ENCODE measurements around the gene SPART. TPM values are rescaled to one million over a fixed set of nuclear protein-coding genes. Genes with fewer than 3 reads are reported as not detected.
A peak's percentile ranks its signal among the peaks of the same experiment; 100 is the strongest.
"Not testable (repeated sequence)": the region's sequence is repeated elsewhere in the genome, so short reads cannot be mapped to it uniquely, and the experiment has no call there.

The SPART gene
- total RNA-seq, 2 experiments from 2014 or later: 8.4 to 16.3 TPM

DNA sequence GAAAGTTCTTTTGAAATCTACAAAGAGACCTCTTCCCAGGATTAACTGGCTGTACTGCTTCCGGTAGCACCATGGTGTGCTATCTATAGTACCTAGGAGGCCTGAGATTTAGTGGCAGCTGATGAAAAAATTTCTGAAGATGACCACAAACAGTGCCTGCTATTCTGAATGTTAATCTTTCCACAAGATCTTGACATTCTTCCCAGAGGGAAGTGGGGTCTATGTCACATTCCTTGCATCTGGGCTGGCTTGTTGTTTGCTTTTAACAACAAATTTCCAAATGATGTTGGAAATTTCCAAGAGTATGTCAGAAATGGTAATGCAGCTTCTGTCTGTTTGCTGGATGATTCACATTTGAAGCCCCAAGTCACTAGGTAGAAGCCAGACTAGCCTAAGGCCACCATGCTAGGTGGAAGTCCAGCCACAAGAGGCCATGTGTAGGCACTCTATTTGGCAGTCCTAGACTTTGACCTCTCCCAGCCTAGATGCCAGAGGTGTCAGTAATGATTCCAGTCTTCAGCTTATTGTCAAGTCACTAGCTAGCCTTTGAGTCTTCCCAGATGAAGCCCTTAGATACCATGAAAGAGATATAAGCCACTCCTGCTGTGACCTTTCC, 22.1 kb downstream of the SPART start:
- H3K27me3 Mint-ChIP-seq: no peaks in the 10 kb centered on the region
- no peak for ATAC-seq
- H3K27ac Mint-ChIP-seq: no peak overlapping the region
- no peak overlapping the region for H3K4me3 Mint-ChIP-seq
- H3K9me3 Mint-ChIP-seq (ENCODE audit: low read depth): no peaks in the 10 kb centered on the region
- no peak for DNase-seq
- H3K4me1 Mint-ChIP-seq: peaks cover 2% of the 10 kb centered on the region
- peaks cover 3% of the 10 kb centered on the region for H3K36me3 Mint-ChIP-seq
- CTCF ChIA-PET: no interaction called here

DNA sequence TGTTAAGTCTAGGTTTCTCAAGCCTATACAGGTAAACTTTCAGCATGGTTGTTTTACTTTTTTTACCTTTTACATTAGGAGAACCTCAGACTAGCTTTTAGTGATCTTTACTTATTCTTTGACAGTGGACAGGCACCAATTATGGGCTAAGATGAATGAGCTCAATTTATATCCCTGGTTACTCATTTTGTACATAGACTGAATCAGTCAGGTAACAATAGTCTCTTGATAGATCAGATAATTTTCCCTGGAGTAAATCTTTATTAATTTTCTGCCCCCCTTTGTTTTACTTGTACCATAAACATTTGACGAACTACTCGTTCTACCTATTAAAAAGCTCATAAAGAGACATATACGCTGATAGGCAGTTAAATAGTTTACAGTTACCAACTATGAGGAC, 22.8 kb downstream of the SPART start:
- no peaks in the 10 kb centered on the region for H3K9me3 Mint-ChIP-seq (ENCODE audit: low read depth)
- DNase-seq (no peak), ATAC-seq (no peak)
- CTCF ChIA-PET: interaction anchor here (0.8 kb wide), 1 partner anchor 41 kb away, joined by 3 read pairs; no protein-coding TSS in a partner anchor
- H3K27ac Mint-ChIP-seq: no peak overlapping the region
- H3K27me3 Mint-ChIP-seq: no peaks in the 10 kb centered on the region
- H3K4me1 Mint-ChIP-seq: peaks cover 2% of the 10 kb centered on the region
- H3K36me3 Mint-ChIP-seq: no peaks in the 10 kb centered on the region
- no peak overlapping the region for H3K4me3 Mint-ChIP-seq

- H3K27me3 Mint-ChIP-seq; H3K4me1 Mint-ChIP-seq; CTCF ChIA-PET; H3K36me3 Mint-ChIP-seq; H3K27ac Mint-ChIP-seq; DNase-seq; H3K9me3 Mint-ChIP-seq (ENCODE audit: low read depth); ATAC-seq; H3K4me3 Mint-ChIP-seq: not testable (repeated sequence)
Measured at GRCh38 chr13:36319793-36320192, 26.4 kb downstream of the SPART start.

- Mint-ChIP-seq H3K4me1 (no peaks in the 10 kb centered on the region), H3K27me3 (no peaks in the 10 kb centered on the region), H3K4me3 (no peak overlapping the region), H3K27ac (no peak overlapping the region), H3K36me3 (peaks cover 6% of the 10 kb centered on the region), H3K9me3 (ENCODE audit: low read depth) (no peaks in the 10 kb centered on the region)
- DNase-seq (no peak), ATAC-seq (no peak)
- CTCF ChIA-PET: interaction anchor here (1.0 kb wide), 1 partner anchor 34 kb away, joined by 3 read pairs; no protein-coding TSS in a partner anchor
Measured at GRCh38 chr13:36313047-36313969, 32.9 kb downstream of the SPART start.

DNA sequence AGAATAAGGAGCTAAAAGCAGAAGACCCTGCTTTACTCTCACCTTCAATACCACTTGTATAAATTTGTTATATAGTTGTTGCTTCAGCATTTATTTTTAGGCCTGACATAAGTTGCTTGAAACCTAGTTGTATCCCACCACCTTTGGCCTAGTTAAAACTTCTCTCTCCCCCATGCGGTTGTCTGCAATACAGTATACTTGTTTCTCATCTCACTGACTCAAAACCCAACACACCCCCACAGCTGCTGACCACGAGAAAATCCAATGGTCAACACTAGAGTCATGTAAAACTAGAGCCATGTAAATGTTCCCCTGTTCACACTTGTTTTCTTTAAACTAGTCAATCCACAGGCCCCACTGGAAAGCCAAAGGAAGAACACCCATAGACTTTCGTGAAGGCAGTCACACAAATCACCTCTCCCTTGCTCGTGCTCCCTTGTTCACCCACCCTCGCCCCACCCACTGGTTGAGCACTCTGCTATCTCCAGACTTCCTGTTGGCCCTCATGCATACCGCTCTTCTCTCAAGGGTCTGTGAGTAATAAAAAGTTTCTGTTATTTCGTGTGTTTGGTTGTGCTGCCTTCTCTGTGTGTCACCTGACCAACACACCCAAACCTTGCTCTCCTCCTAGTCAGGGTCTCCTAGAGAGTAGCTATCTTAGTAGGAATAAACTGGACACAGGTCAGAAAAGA, 35.6 kb downstream of the SPART start:
- Mint-ChIP-seq H3K4me3 (no peak overlapping the region), H3K36me3 (peaks cover 6% of the 10 kb centered on the region), H3K4me1 (no peaks in the 10 kb centered on the region), H3K9me3 (ENCODE audit: low read depth) (no peaks in the 10 kb centered on the region), H3K27me3 (no peaks in the 10 kb centered on the region), H3K27ac (no peak overlapping the region)
- CTCF ChIA-PET: no interaction called here
- ATAC-seq: no peak
- DNase-seq: no peak

DNA sequence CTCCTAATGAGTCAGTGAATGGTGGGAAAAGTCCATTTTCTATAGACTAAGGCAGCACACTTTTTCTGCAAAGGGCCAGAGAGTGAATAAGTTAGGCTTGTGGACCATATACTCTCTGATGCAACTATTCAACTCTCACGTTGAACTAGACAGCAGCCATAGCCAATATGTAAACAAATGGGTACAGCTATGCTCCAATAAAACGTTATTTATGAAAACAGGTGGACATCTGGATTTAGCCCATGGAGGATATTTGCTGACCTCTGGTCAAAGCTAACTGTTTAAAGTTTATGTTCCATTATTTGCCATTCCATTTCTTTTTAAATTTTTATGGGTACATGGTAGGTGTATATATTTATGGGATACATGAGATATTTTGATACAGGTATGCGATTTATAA, 43.9 kb downstream of the SPART start:
- no peak for ATAC-seq
- no peaks in the 10 kb centered on the region for H3K9me3 Mint-ChIP-seq (ENCODE audit: low read depth)

DNA sequence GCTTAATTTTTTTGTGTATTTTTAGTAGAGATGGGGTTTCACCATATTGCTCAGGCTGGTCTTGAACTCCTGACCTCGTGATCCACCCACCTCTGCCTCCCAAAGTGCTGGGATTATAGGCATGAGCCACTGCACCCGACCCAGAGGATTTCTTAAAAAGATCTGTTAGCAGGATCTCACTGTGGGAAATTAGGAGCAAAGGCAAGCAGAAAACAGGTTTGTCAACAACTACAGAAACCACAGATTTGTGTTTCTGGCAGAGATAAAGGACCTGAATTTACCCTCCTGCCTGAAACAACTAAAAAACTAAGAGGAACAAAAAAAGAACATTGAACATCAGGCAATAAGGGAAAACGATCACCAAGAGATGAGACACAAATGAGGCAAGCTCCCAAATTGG, 46.7 kb downstream of the SPART start:
- H3K4me3 Mint-ChIP-seq; H3K27ac Mint-ChIP-seq; H3K9me3 Mint-ChIP-seq (ENCODE audit: low read depth); CTCF ChIA-PET; H3K4me1 Mint-ChIP-seq; H3K36me3 Mint-ChIP-seq; ATAC-seq; DNase-seq: not testable (repeated sequence)
- H3K27me3 Mint-ChIP-seq: peaks cover 37% of the 10 kb centered on the region

More for the DNA sequence above, 43.9 kb downstream of the SPART start:
- Mint-ChIP-seq H3K4me3 (no peak overlapping the region), H3K27ac (no peak overlapping the region), H3K36me3 (no peaks in the 10 kb centered on the region), H3K4me1 (peaks cover 3% of the 10 kb centered on the region), H3K27me3 (peaks cover 27% of the 10 kb centered on the region)
- CTCF ChIA-PET: no interaction called here
- DNase-seq: no peak

- CTCF ChIA-PET: no interaction called here
- H3K4me1 Mint-ChIP-seq: peaks cover 3% of the 10 kb centered on the region
- H3K36me3 Mint-ChIP-seq: no peaks in the 10 kb centered on the region
- no peak overlapping the region for H3K4me3 Mint-ChIP-seq
- DNase-seq (no peak), ATAC-seq (no peak)
- no peaks in the 10 kb centered on the region for H3K9me3 Mint-ChIP-seq (ENCODE audit: low read depth)
- H3K27me3 Mint-ChIP-seq: peaks cover 37% of the 10 kb centered on the region
- no peak overlapping the region for H3K27ac Mint-ChIP-seq
Measured at GRCh38 chr13:36298535-36299068, 47.6 kb downstream of the SPART start.

DNA sequence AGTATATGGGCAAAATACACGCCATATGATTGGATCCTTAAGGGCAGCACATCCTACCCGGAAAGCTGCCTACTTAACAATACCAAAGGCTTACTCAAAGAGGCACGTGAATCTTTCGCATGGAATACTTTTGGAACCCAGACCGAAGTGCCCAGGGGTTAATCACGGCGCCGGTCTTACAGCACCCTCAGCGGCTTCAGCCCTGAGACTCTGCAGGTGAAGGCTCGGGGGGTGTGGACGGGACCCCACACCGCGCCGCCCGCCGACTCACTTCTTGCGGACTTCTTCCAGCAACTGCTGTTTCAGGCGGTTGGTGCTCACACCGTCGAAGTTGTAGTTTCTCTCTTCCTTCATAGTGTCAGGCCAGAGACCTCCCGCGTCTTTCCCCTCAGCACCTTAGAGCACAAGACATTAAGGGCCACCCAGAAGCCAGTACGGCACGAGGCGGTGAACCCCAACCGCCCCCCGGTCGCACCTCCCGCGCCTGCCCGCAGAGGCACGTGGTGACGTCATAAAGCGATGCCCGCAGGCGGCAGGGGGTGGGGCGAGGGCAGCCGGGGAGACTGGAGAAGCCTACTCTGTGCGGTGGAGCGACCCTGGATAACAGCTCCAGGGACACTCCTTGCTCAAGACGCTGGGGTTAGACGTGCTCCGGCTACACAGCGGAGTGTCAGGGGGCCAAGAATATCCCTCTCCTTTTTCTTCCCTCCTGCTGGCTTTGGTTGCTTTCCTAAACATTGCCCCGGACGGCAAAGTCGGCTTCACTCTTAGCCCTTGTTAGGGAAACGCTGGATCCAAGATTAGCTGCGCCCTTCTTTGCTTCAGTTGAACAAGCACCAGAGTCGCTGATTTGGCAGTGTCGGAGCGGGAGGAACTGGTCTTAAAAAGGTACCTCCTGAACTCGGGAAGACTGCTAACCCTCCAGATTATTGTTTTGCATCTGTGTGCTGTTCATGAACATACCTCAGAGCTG, 48.5 kb downstream of the SPART start, which contains the start of gene CCDC169:
TSS of gene CCDC169 (minus strand) at position 449 of the 973 bp plus-strand sequence. CDS start at position 354, 95 bp downstream.
- Mint-ChIP-seq H3K4me3 (peak within 1 kb of the TSS; percentile 74), H3K27me3 (peaks cover 37% of the 10 kb centered on the region), H3K36me3 (no peaks in the 10 kb centered on the region), H3K9me3 (ENCODE audit: low read depth) (no peaks in the 10 kb centered on the region), H3K27ac (no peak within 1 kb of the TSS), H3K4me1 (peaks cover 3% of the 10 kb centered on the region)
- CTCF ChIA-PET: no interaction called here
- DNase-seq (peak; percentile 60), ATAC-seq (peak; percentile 77)

DNA sequence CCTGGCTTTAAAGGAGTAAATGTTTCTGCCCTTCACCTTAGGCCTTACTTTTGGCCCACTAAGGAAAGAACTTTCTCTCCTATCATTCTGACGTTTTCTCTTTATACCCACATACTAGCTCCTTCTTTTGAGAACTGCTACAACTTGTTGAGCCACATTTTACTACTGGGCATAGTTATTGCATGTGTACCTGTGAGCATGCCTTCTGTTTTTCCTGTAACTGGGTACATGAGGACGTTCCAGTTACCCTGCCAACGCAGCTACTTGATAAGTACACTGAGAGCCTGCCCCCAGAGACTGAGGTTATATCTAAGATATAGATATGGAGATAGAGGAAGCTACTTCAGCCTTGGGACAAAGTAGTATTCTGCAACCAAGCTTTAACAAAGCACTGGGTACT, 52.1 kb downstream of the SPART start:
- CTCF ChIA-PET: interaction anchor here (1.6 kb wide), 1 partner anchor 12 kb away, joined by 5 read pairs; no protein-coding TSS in a partner anchor
- Mint-ChIP-seq H3K9me3 (ENCODE audit: low read depth) (peaks cover 3% of the 10 kb centered on the region), H3K4me3 (no peak overlapping the region), H3K27ac (no peak overlapping the region), H3K4me1 (peaks cover 3% of the 10 kb centered on the region), H3K27me3 (peaks cover 28% of the 10 kb centered on the region), H3K36me3 (no peaks in the 10 kb centered on the region)
- DNase-seq: no peak
- ATAC-seq: no peak

GRCh38 chr13:36293497-36293896, 52.7 kb downstream of the SPART start:
- DNase-seq (no peak), ATAC-seq (no peak)
- Mint-ChIP-seq H3K9me3 (ENCODE audit: low read depth) (peaks cover 4% of the 10 kb centered on the region), H3K27ac (no peak overlapping the region), H3K36me3 (no peaks in the 10 kb centered on the region), H3K27me3 (peaks cover 22% of the 10 kb centered on the region), H3K4me3 (no peak overlapping the region), H3K4me1 (peaks cover 3% of the 10 kb centered on the region)
- CTCF ChIA-PET: interaction anchor here (1.6 kb wide), 1 partner anchor 11 kb away, joined by 5 read pairs; no protein-coding TSS in a partner anchor

GRCh38 chr13:36288794-36289391, 57.3 kb downstream of the SPART start:
- CTCF ChIA-PET: no interaction called here

More at GRCh38 chr13:36288794-36289391, 57.3 kb downstream of the SPART start:
- ATAC-seq (no peak), DNase-seq (no peak)
- Mint-ChIP-seq H3K4me1 (no peaks in the 10 kb centered on the region), H3K27me3 (no peaks in the 10 kb centered on the region), H3K36me3 (no peaks in the 10 kb centered on the region), H3K9me3 (ENCODE audit: low read depth) (peaks cover 4% of the 10 kb centered on the region), H3K4me3 (no peak overlapping the region), H3K27ac (no peak overlapping the region)

All from activated CD8-positive, alpha-beta memory T cell treated with anti-CD3 and anti-CD28 coated beads, Interleukin-2, amount 10 ng/mL, durations not matched to agents 7 days and 5 days (primary cell).